Body of pancreas (tissue), 4 donors: ENCODE data around the gene AKAP6. TPM values are rescaled to one million over a fixed set of nuclear protein-coding genes. Genes with fewer than 3 reads are reported as not detected.

ENCODE experiments used
- ATAC-seq: fragments of 150-250 bp; one replicate; pipeline ENCODE4 v1.9.1; 2016
- DNase-seq, 4 donors: peaks; one replicate each; pipeline ENCODE4 v3.0.0-alpha.2; 2019
- H3K27ac ChIP-seq, 4 donors: fragments of 200-600 bp; sonication (generic); 1 replicate in 3 of 4; 2 replicates in 1 of 4; pipeline versions ENCODE4 v1.5.1 to v1.6.1; 2016 to 2019; ENCODE audit warnings: mild to moderate bottlenecking in 1 of 4, mixed read lengths in 1 of 4, moderate library complexity in 1 of 4
- H3K27me3 ChIP-seq, 2 donors: fragments of 200-600 bp; sonication (generic); one replicate each; pipeline ENCODE4 v1.6.0; 2016; ENCODE audit warnings: mild to moderate bottlenecking in 1 of 2
- H3K36me3 ChIP-seq, 2 donors: fragments of 200-600 bp; sonication (generic); replicated peaks in 1 of 2; 2 replicates each; pipeline ENCODE4 v1.5.1; 2016; ENCODE audit warnings: low read depth in 2 of 2; ENCODE audit not compliant: insufficient read depth in 1 of 2
- H3K4me1 ChIP-seq: fragments of 200-600 bp; sonication (generic); one replicate; pipeline ENCODE4 v1.6.0; 2016
- H3K4me3 ChIP-seq, 2 donors: fragments of 200-600 bp; sonication (generic); 1 replicate in 1 of 2; 2 replicates in 1 of 2; pipeline ENCODE4 v1.5.1; 2016 to 2019
- H3K9me3 ChIP-seq, 3 donors: fragments of 200-600 bp; sonication (generic); 1 replicate in 2 of 3; 2 replicates in 1 of 3; pipeline ENCODE4 v1.5.1; 2016
- CTCF ChIP-seq, 7 experiments: fragments of 450-650 bp in 4 of 7; fragments of 200-600 bp in 3 of 7; sonication (generic) in 3 of 7; IDR thresholded peaks; one replicate each; pipeline ENCODE4 v1.5.1; 2016 to 2019; ENCODE audit warnings: antibody characterized with exemption in 7 of 7
- POLR2A ChIP-seq, 3 donors: fragments of 450-650 bp; IDR thresholded peaks; one replicate each; pipeline ENCODE4 v1.6.1; 2016; ENCODE audit warnings: antibody characterized with exemption in 3 of 3, mild to moderate bottlenecking in 2 of 3
- WGBS, 2 donors: methylation state at CpG; one replicate each; pipeline ENCODE4 v1.1.5; 2017; 5-methylcytosine and 5-hydroxymethylcytosine counted together
- intact Hi-C: fragments of 100-400 bp; cut with DNase I; formaldehyde crosslinking; loops from one replicate; pipeline ENCODE4 v1.15.1; 2023
- total RNA-seq, 2 donors: library from RNA; depleted of rRNA; stranded (reverse); fragments of >200 nt; gene quantifications; one replicate each; pipeline ENCODE4 v1.1.0, GENCODE V29; 2016

AKAP6 gene
- total RNA-seq, 2 donors from 2014 or later = 2.0 to 2.9 TPM

- 5 to 6% methylated on average over 2 of the region's 2 CpGs for WGBS, 2 donors
- Histone ChIP-seq H3K27me3 (no peaks in the 10 kb centered on the region), H3K9me3 (no peaks in the 10 kb centered on the region), H3K4me3 (no peak overlapping the region), H3K4me1 (peaks cover 7% of the 10 kb centered on the region), H3K36me3 (no peaks in the 10 kb centered on the region), H3K27ac (no peak overlapping the region)
- ATAC-seq (peak; percentile 25), DNase-seq (peak in 1 of 4 donors; percentile 7)
- no peak for TF ChIP-seq CTCF (IDR thresholded peaks at IDR 0.05)
- TF ChIP-seq POLR2A (IDR thresholded peaks at IDR 0.05) = no peak
- intact Hi-C loops = no loop called here
Observed at GRCh38 chr14:32468955-32469354, 139.9 kb downstream of the AKAP6 start.

- no peak overlapping the region for H3K27ac ChIP-seq
- TF ChIP-seq CTCF (IDR thresholded peaks at IDR 0.05) = peak in 6 of 7 experiments; percentile 31 to 67 (median 59)
- TF ChIP-seq POLR2A (IDR thresholded peaks at IDR 0.05) = no peak
- no peaks in the 10 kb centered on the region for H3K9me3 ChIP-seq
- DNase-seq (no peak), ATAC-seq (no peak)
- intact Hi-C loops = no loop called here
- H3K27me3 ChIP-seq = no peaks in the 10 kb centered on the region
- H3K36me3 ChIP-seq = no peaks in the 10 kb centered on the region
- H3K4me3 ChIP-seq = no peak overlapping the region
- peaks cover 7% of the 10 kb centered on the region for H3K4me1 ChIP-seq
- 7 to 9% methylated on average over 5 of the region's 5 CpGs for WGBS, 2 donors
Observed at GRCh38 chr14:32469388-32470160, 140.5 kb downstream of the AKAP6 start.

GRCh38 chr14:32470161-32470715 lies 141.1 kb downstream of the AKAP6 start:
- Histone ChIP-seq H3K36me3 (no peaks in the 10 kb centered on the region), H3K27me3 (no peaks in the 10 kb centered on the region), H3K4me1 (peaks cover 7% of the 10 kb centered on the region), H3K4me3 (no peak overlapping the region), H3K27ac (no peak overlapping the region), H3K9me3 (no peaks in the 10 kb centered on the region)
- intact Hi-C loops = no loop called here
- ATAC-seq (no peak), DNase-seq (no peak)
- TF ChIP-seq POLR2A (IDR thresholded peaks at IDR 0.05) = no peak
- TF ChIP-seq CTCF (IDR thresholded peaks at IDR 0.05) = no peak
- WGBS, 2 donors = 56 to 81% methylated on average over 4 of the region's 4 CpGs

GRCh38 chr14:32471181-32471580 lies 142.1 kb downstream of the AKAP6 start:
- WGBS, 2 donors = 70 to 75% methylated on average over 4 of the region's 4 CpGs

More at GRCh38 chr14:32471181-32471580, 142.1 kb downstream of the AKAP6 start:
- no peak for ATAC-seq
- no peaks in the 10 kb centered on the region for H3K9me3 ChIP-seq
- intact Hi-C loops = no loop called here
- TF ChIP-seq POLR2A (IDR thresholded peaks at IDR 0.05) = no peak
- no peak for TF ChIP-seq CTCF (IDR thresholded peaks at IDR 0.05)
- no peaks in the 10 kb centered on the region for H3K36me3 ChIP-seq
- H3K4me1 ChIP-seq = peaks cover 7% of the 10 kb centered on the region
- H3K27ac ChIP-seq = no peak overlapping the region
- no peaks in the 10 kb centered on the region for H3K27me3 ChIP-seq
- no peak for DNase-seq
- H3K4me3 ChIP-seq = no peak overlapping the region
